Astrocyte (in vitro differentiated cells and primary cell): Measurements from ENCODE around the gene MAP3K20. TPM values are rescaled to one million over a fixed set of nuclear protein-coding genes. Genes with fewer than 3 reads are reported as not detected.

Source experiments
- DNase-seq: peaks from one replicate; pipeline ENCODE4 v3.0.0-alpha.2; 2010; ENCODE audit warnings: low read depth
- FAIRE-seq: peaks from 2 replicates; lab custom pipeline; 2011; peaks lifted over from hg19 to GRCh38; lab: Jason Lieb, UNC
- H2AFZ ChIP-seq: 2 replicates; pipeline ENCODE4 v1.6.0; 2012; ENCODE audit warnings: low read depth, low read length, inconsistent platforms
- H3K27ac ChIP-seq: 2 replicates; pipeline ENCODE4 v1.5.1; 2011; ENCODE audit warnings: low read depth, low read length, inconsistent platforms
- H3K27me3 ChIP-seq: 2 replicates; pipeline ENCODE4 v1.6.0; 2011; ENCODE audit warnings: low read length, inconsistent platforms; ENCODE audit not compliant: insufficient read depth
- H3K36me3 ChIP-seq: 2 replicates; pipeline ENCODE4 v1.5.1; 2011; ENCODE audit warnings: low read length, inconsistent platforms; ENCODE audit not compliant: insufficient read depth
- H3K4me1 ChIP-seq: 2 replicates; pipeline ENCODE4 v1.5.1; 2011; ENCODE audit warnings: low read length, inconsistent platforms; ENCODE audit not compliant: insufficient read depth
- H3K4me2 ChIP-seq: 2 replicates; pipeline ENCODE4 v1.6.0; 2012; ENCODE audit warnings: low read length, inconsistent platforms
- H3K4me3 ChIP-seq: 2 replicates; pipeline ENCODE4 v1.5.1; 2011; ENCODE audit warnings: low read depth, mild to moderate bottlenecking, low read length, inconsistent platforms; ENCODE audit not compliant: insufficient read depth
- H3K79me2 ChIP-seq: 2 replicates; pipeline ENCODE4 v1.6.0; 2012; ENCODE audit warnings: mild to moderate bottlenecking, low read length, inconsistent platforms; ENCODE audit not compliant: insufficient read depth
- H3K9ac ChIP-seq: 2 replicates; pipeline ENCODE4 v1.6.0; 2012; ENCODE audit warnings: mild to moderate bottlenecking, low read length, inconsistent platforms
- H3K9me3 ChIP-seq: 2 replicates; pipeline ENCODE4 v1.5.1; 2012; ENCODE audit warnings: low read depth, mild to moderate bottlenecking, low read length, inconsistent platforms; ENCODE audit not compliant: insufficient read depth
- H4K20me1 ChIP-seq: 2 replicates; pipeline ENCODE4 v1.6.0; 2012; ENCODE audit warnings: low read length, inconsistent platforms; ENCODE audit not compliant: insufficient read depth
- H3K27ac Mint-ChIP-seq: one replicate; pipeline ENCODE4 v1.8.0; 2021; ENCODE audit warnings: mild to moderate bottlenecking, mixed read lengths; ENCODE audit not compliant: unreplicated experiment
- H3K27me3 Mint-ChIP-seq: one replicate; pipeline ENCODE4 v1.8.0; 2021; ENCODE audit warnings: low read depth, mixed read lengths; ENCODE audit not compliant: unreplicated experiment
- H3K36me3 Mint-ChIP-seq: one replicate; pipeline ENCODE4 v1.8.0; 2021; ENCODE audit warnings: low read depth, mixed read lengths; ENCODE audit not compliant: unreplicated experiment
- H3K4me1 Mint-ChIP-seq: one replicate; pipeline ENCODE4 v1.8.0; 2021; ENCODE audit warnings: low read depth, mixed read lengths; ENCODE audit not compliant: unreplicated experiment
- H3K4me3 Mint-ChIP-seq: one replicate; pipeline ENCODE4 v1.8.0; 2021; ENCODE audit warnings: mild to moderate bottlenecking, moderate library complexity, mixed read lengths; ENCODE audit not compliant: unreplicated experiment
- H3K9me3 Mint-ChIP-seq: one replicate; pipeline ENCODE4 v1.8.0; 2021; ENCODE audit warnings: mild to moderate bottlenecking, mixed read lengths; ENCODE audit not compliant: unreplicated experiment
- CTCF ChIP-seq: IDR thresholded peaks from 2 replicates; pipeline ENCODE4 v1.5.1; 2011; ENCODE audit warnings: low read depth, mild to moderate bottlenecking, inconsistent platforms, low read length, moderate library complexity; ENCODE audit not compliant: insufficient read depth
- EZH2 ChIP-seq: IDR thresholded peaks from 2 replicates; pipeline ENCODE4 v1.6.1; 2012; ENCODE audit warnings: mild to moderate bottlenecking, low read length, inconsistent platforms; ENCODE audit not compliant: insufficient read depth
- total RNA-seq: library from RNA; stranded (reverse); gene quantifications from 2 replicates; pipeline ENCODE4 v1.2.1, GENCODE V29; 2021

The MAP3K20 gene
- total RNA-seq, 1 donor from 2014 or later = 42.4 TPM

- Histone ChIP-seq H3K9me3 (no peaks in the 10 kb centered on the region), H3K4me2 (no peak overlapping the region), H3K9ac (no peak overlapping the region), H3K4me1 (peaks cover 11% of the 10 kb centered on the region), H3K4me3 (no peak overlapping the region), H4K20me1 (no peaks in the 10 kb centered on the region), H2AFZ (no peak overlapping the region), H3K27ac (no peak overlapping the region), H3K36me3 (peaks cover 9% of the 10 kb centered on the region), H3K27me3 (no peaks in the 10 kb centered on the region), H3K79me2 (no peaks in the 10 kb centered on the region)
- peak overlapping the region; percentile 55 for H3K27ac Mint-ChIP-seq
- H3K36me3 Mint-ChIP-seq = peaks cover 11% of the 10 kb centered on the region
- peaks cover 34% of the 10 kb centered on the region for H3K4me1 Mint-ChIP-seq
- no peaks in the 10 kb centered on the region for H3K27me3 Mint-ChIP-seq
- DNase-seq (peak; percentile 65), FAIRE-seq (peak; percentile 94)
- H3K4me3 Mint-ChIP-seq = no peak overlapping the region
- TF ChIP-seq CTCF = no peak
- TF ChIP-seq EZH2 = no peak
- H3K9me3 Mint-ChIP-seq = no peaks in the 10 kb centered on the region
Observed at GRCh38 chr2:173193925-173194324, 118.3 kb downstream of the MAP3K20 start.

GRCh38 chr2:173195100-173195499 is 119.5 kb downstream of the MAP3K20 start:
- no peak overlapping the region for H3K27ac Mint-ChIP-seq
- no peak for DNase-seq
- H3K4me2 ChIP-seq = no peak overlapping the region
- H3K27ac ChIP-seq = no peak overlapping the region
- peaks cover 10% of the 10 kb centered on the region for H3K36me3 ChIP-seq
- H3K9me3 ChIP-seq = no peaks in the 10 kb centered on the region
- H3K4me3 ChIP-seq = no peak overlapping the region
- no peak for FAIRE-seq
- no peak overlapping the region for H3K4me3 Mint-ChIP-seq
- H3K36me3 Mint-ChIP-seq = peaks cover 11% of the 10 kb centered on the region
- no peaks in the 10 kb centered on the region for H4K20me1 ChIP-seq
- no peak overlapping the region for H2AFZ ChIP-seq
- no peaks in the 10 kb centered on the region for H3K9me3 Mint-ChIP-seq
- no peaks in the 10 kb centered on the region for H3K27me3 Mint-ChIP-seq
- peaks cover 11% of the 10 kb centered on the region for H3K4me1 ChIP-seq
- no peaks in the 10 kb centered on the region for H3K79me2 ChIP-seq
- no peaks in the 10 kb centered on the region for H3K27me3 ChIP-seq
- no peak overlapping the region for H3K9ac ChIP-seq
- peaks cover 34% of the 10 kb centered on the region for H3K4me1 Mint-ChIP-seq
- TF ChIP-seq EZH2 = no peak
- no peak for TF ChIP-seq CTCF

- no peak overlapping the region for H3K4me3 Mint-ChIP-seq
- no peaks in the 10 kb centered on the region for H3K27me3 Mint-ChIP-seq
- H3K9me3 Mint-ChIP-seq = no peaks in the 10 kb centered on the region
- Histone ChIP-seq H3K27ac (no peak overlapping the region), H4K20me1 (no peaks in the 10 kb centered on the region), H2AFZ (no peak overlapping the region), H3K4me3 (no peak overlapping the region), H3K36me3 (peaks cover 10% of the 10 kb centered on the region), H3K79me2 (no peaks in the 10 kb centered on the region), H3K27me3 (no peaks in the 10 kb centered on the region), H3K9ac (no peak overlapping the region), H3K9me3 (no peaks in the 10 kb centered on the region), H3K4me1 (peaks cover 11% of the 10 kb centered on the region), H3K4me2 (no peak overlapping the region)
- DNase-seq (no peak), FAIRE-seq (no peak)
- no peak for TF ChIP-seq EZH2
- no peak for TF ChIP-seq CTCF
- peaks cover 34% of the 10 kb centered on the region for H3K4me1 Mint-ChIP-seq
- H3K27ac Mint-ChIP-seq = no peak overlapping the region
- H3K36me3 Mint-ChIP-seq = peaks cover 9% of the 10 kb centered on the region
Observed at GRCh38 chr2:173196080-173196479, 120.4 kb downstream of the MAP3K20 start.
